NK-92 (cell line): Measurements from ENCODE around the gene UBE2E1.

Source experiments
- DNase-seq: peaks from one replicate; lab custom pipeline; 2025; ENCODE audit not compliant: unreplicated experiment; lab: John Stamatoyannopoulos, UW

Gene UBE2E1

GRCh38 chr3:23795096-23795495 lies 10.7 kb upstream of the UBE2E1 start:
- no peak for DNase-seq

- no peak for DNase-seq
Observed at GRCh38 chr3:23796518-23796917, 9.2 kb upstream of the UBE2E1 start.

- no peak for DNase-seq
Observed at GRCh38 chr3:23797491-23797890, 8.3 kb upstream of the UBE2E1 start.

GRCh38 chr3:23798456-23798855 lies 7.3 kb upstream of the UBE2E1 start:
- no peak for DNase-seq

- no peak for DNase-seq
Observed at GRCh38 chr3:23798876-23799275, 6.9 kb upstream of the UBE2E1 start.

GRCh38 chr3:23800731-23801130 lies 5.0 kb upstream of the UBE2E1 start:
- DNase-seq: no peak

- DNase-seq: no peak
Observed at GRCh38 chr3:23804441-23805209, 1.1 kb upstream of the UBE2E1 start.

GRCh38 chr3:23805210-23805632 lies 534 bp upstream of the UBE2E1 start:
- no peak for DNase-seq

- DNase-seq: no peak
Observed at GRCh38 chr3:23806534-23807423, 1.0 kb downstream of the UBE2E1 start.

- DNase-seq: no peak
Observed at GRCh38 chr3:23807424-23808015, 1.8 kb downstream of the UBE2E1 start.

- DNase-seq: no peak
Observed at GRCh38 chr3:23808525-23808924, 2.8 kb downstream of the UBE2E1 start.

GRCh38 chr3:23809294-23809693 lies 3.5 kb downstream of the UBE2E1 start:
- DNase-seq: no peak

GRCh38 chr3:23809840-23810342 lies 4.1 kb downstream of the UBE2E1 start:
- DNase-seq: no peak

GRCh38 chr3:23810343-23811184 lies 4.8 kb downstream of the UBE2E1 start:
- no peak for DNase-seq

- DNase-seq: no peak
Observed at GRCh38 chr3:23811185-23811527, 5.4 kb downstream of the UBE2E1 start.

- no peak for DNase-seq
Observed at GRCh38 chr3:23811919-23812318, 6.2 kb downstream of the UBE2E1 start.

GRCh38 chr3:23815879-23816278 lies 10.1 kb downstream of the UBE2E1 start:
- DNase-seq: no peak

- DNase-seq: no peak
Observed at GRCh38 chr3:23816721-23817120, 11.0 kb downstream of the UBE2E1 start.

GRCh38 chr3:23817508-23818223 lies 11.9 kb downstream of the UBE2E1 start:
- no peak for DNase-seq
